Omental fat pad (tissue), 4 donors: ENCODE measurements around the gene TMEM132E. TPM values are rescaled to one million over a fixed set of nuclear protein-coding genes. Genes with fewer than 3 reads are reported as not detected.

ENCODE experiments used
- ATAC-seq: fragments of 150-250 bp; one replicate; pipeline ENCODE4 v1.9.1; 2016; ENCODE audit warnings: mild to moderate bottlenecking, moderate library complexity; ENCODE audit not compliant: low FRiP score
- DNase-seq: peaks from one replicate; pipeline ENCODE4 v3.0.0-alpha.2; 2019; ENCODE audit warnings: low spot score
- CTCF ChIP-seq, 3 donors: fragments of 450-650 bp; IDR thresholded peaks; one replicate each; pipeline ENCODE4 v1.5.1; 2016 to 2017; ENCODE audit warnings: antibody characterized with exemption in 3 of 3, mild to moderate bottlenecking in 3 of 3, moderate library complexity in 2 of 3
- total RNA-seq, 4 donors: library from RNA; depleted of rRNA; stranded (reverse); fragments of >200 nt; gene quantifications; one replicate each; pipeline ENCODE4 v1.1.0, GENCODE V29; 2016

The TMEM132E gene
- total RNA-seq, 4 donors from 2014 or later: 0.13 to 0.19 TPM; not detected in 2

- TF ChIP-seq CTCF (IDR thresholded peaks at IDR 0.05): no peak
- ATAC-seq: no peak
- DNase-seq: no peak
Measured at GRCh38 chr17:34569591-34569990, 9.8 kb upstream of the TMEM132E start.

GRCh38 chr17:34570506-34570905 is 8.9 kb upstream of the TMEM132E start:
- ATAC-seq: no peak
- no peak for TF ChIP-seq CTCF (IDR thresholded peaks at IDR 0.05)
- no peak for DNase-seq

GRCh38 chr17:34571428-34572130 is 7.8 kb upstream of the TMEM132E start:
- no peak for DNase-seq
- TF ChIP-seq CTCF (IDR thresholded peaks at IDR 0.05): no peak

GRCh38 chr17:34572483-34572882 is 6.9 kb upstream of the TMEM132E start:
- no peak for TF ChIP-seq CTCF (IDR thresholded peaks at IDR 0.05)
- no peak for DNase-seq
- no peak for ATAC-seq

More at GRCh38 chr17:34571428-34572130, 7.8 kb upstream of the TMEM132E start:
- ATAC-seq: no peak

GRCh38 chr17:34575182-34575581 is 4.2 kb upstream of the TMEM132E start:
- no peak for ATAC-seq
- no peak for DNase-seq
- TF ChIP-seq CTCF (IDR thresholded peaks at IDR 0.05): no peak

- TF ChIP-seq CTCF (IDR thresholded peaks at IDR 0.05): no peak
- no peak for ATAC-seq
- no peak for DNase-seq
Measured at GRCh38 chr17:34578016-34578415, 1.4 kb upstream of the TMEM132E start.

GRCh38 chr17:34578656-34579016 is 746 bp upstream of the TMEM132E start:
- no peak for TF ChIP-seq CTCF (IDR thresholded peaks at IDR 0.05)
- DNase-seq (no peak), ATAC-seq (no peak)
